Measurements from ENCODE around the gene IGFBP1.

Gene IGFBP1

GRCh38 chr7:45898222-45898621 lies 9.9 kb downstream of the IGFBP1 start (continued):
- no peak for TF ChIP-seq IKZF3 (tag by site-specific recombination; IDR thresholded peaks at IDR 0.05)
- TF ChIP-seq REST (tag by site-specific recombination; IDR thresholded peaks at IDR 0.05) = no peak
- TF ChIP-seq GLIS2 (tag by site-specific recombination; IDR thresholded peaks at IDR 0.05) = no peak
- TF ChIP-seq HOXD13 (CRISPR knock-in tag; IDR thresholded peaks at IDR 0.05; ENCODE audit: borderline replicate concordance) = no peak
- TF ChIP-seq ZNF324 (tag by site-specific recombination; IDR thresholded peaks at IDR 0.05) = no peak
- TF ChIP-seq GLIS1 (tag by site-specific recombination; IDR thresholded peaks at IDR 0.05) = no peak
- no peak for TF ChIP-seq ZFP41 (tag by site-specific recombination; IDR thresholded peaks at IDR 0.05; ENCODE audit: borderline replicate concordance)
- no peak for TF ChIP-seq FEZF1 (tag by site-specific recombination; IDR thresholded peaks at IDR 0.05)
- TF ChIP-seq ZNF423 (tag by site-specific recombination; IDR thresholded peaks at IDR 0.05) = no peak

GRCh38 chr7:45901566-45901965 lies 13.3 kb downstream of the IGFBP1 start:
- Histone ChIP-seq H3K27ac (ENCODE audit: extremely low read depth, low read depth, low read length) (no peak overlapping the region), H3K9me3 (ENCODE audit: control insufficient read depth, insufficient read depth, low read depth, low read length) (no peaks in the 10 kb centered on the region), H3K4me1 (ENCODE audit: control insufficient read depth, insufficient read depth, low read length) (no peaks in the 10 kb centered on the region), H3K36me3 (ENCODE audit: control insufficient read depth in 2 of 2, insufficient read depth in 1 of 2, low read length in 2 of 2) (no peaks in the 10 kb centered on the region), H3K4me3 (ENCODE audit: low read depth, low read length) (no peak overlapping the region)
- ChIA-PET POLR2A (no interaction called here), CTCF (interaction anchor here (0.9 to 1.7 kb wide), 4 partner anchors 11 to 20 kb away, joined by 4 to 9 read pairs (median 6); partner anchors contain the start of gene IGFBP3)
- TF ChIP-seq ZNF600 (tag by site-specific recombination; IDR thresholded peaks at IDR 0.05) (no peak), ZNF488 (tag by site-specific recombination; IDR thresholded peaks at IDR 0.05) (no peak), REST (tag by site-specific recombination; IDR thresholded peaks at IDR 0.05) (no peak), ZBTB6 (tag by site-specific recombination; IDR thresholded peaks at IDR 0.05) (no peak), ZNF416 (tag by site-specific recombination; IDR thresholded peaks at IDR 0.05) (no peak), ZNF530 (tag by site-specific recombination; IDR thresholded peaks at IDR 0.05; ENCODE audit: low read depth) (no peak)

- Histone ChIP-seq H3K9me3 (ENCODE audit: control insufficient read depth, insufficient read depth, low read depth, low read length) (no peaks in the 10 kb centered on the region), H3K27ac (ENCODE audit: extremely low read depth, low read depth, low read length) (no peak overlapping the region)
- POLR2A ChIA-PET = no interaction called here
- TF ChIP-seq ZNF521 (tag by site-specific recombination; IDR thresholded peaks at IDR 0.05) (no peak), TSHZ1 (tag by site-specific recombination; IDR thresholded peaks at IDR 0.05; ENCODE audit: borderline replicate concordance) (no peak), ZNF624 (tag by site-specific recombination; IDR thresholded peaks at IDR 0.05) (no peak), ZNF23 (tag by site-specific recombination; IDR thresholded peaks at IDR 0.05; ENCODE audit: borderline replicate concordance) (no peak), GLIS1 (tag by site-specific recombination; IDR thresholded peaks at IDR 0.05) (no peak), AEBP2 (tag by site-specific recombination; IDR thresholded peaks at IDR 0.05; ENCODE audit: borderline replicate concordance) (no peak)
Measured at GRCh38 chr7:45902820-45903219, 14.5 kb downstream of the IGFBP1 start.

More at GRCh38 chr7:45902820-45903219, 14.5 kb downstream of the IGFBP1 start:
- CTCF ChIA-PET = interaction anchor here (0.7 to 1.7 kb wide), 4 partner anchors 14 to 1271 kb away, joined by 3 to 9 read pairs (median 6); partner anchors contain the start of gene IGFBP3
- no peaks in the 10 kb centered on the region for H3K36me3 ChIP-seq (ENCODE audit: control insufficient read depth in 2 of 2, insufficient read depth in 1 of 2, low read length in 2 of 2)
- no peaks in the 10 kb centered on the region for H3K4me1 ChIP-seq (ENCODE audit: control insufficient read depth, insufficient read depth, low read length)
- H3K4me3 ChIP-seq (ENCODE audit: low read depth, low read length) = no peak overlapping the region

All from HEK293 (cell line).